ENCODE measurements around the gene LITAF.
A peak's percentile ranks its signal among the peaks of the same experiment; 100 is the strongest.
"Not testable (repeated sequence)": the region's sequence is repeated elsewhere in the genome, so short reads cannot be mapped to it uniquely, and the experiment has no call there.

Gene LITAF

GRCh38 chr16:11620243-11621003 lies 33.7 kb upstream of the LITAF start:
- DNase-seq, result no peak

GRCh38 chr16:11619327-11619851 lies 32.7 kb upstream of the LITAF start:
- DNase-seq, result no peak

- no peak for DNase-seq
Measured at GRCh38 chr16:11618107-11618717, 31.5 kb upstream of the LITAF start.

GRCh38 chr16:11615748-11616447 lies 29.2 kb upstream of the LITAF start:
- no peak for DNase-seq

- no peak for DNase-seq
Measured at GRCh38 chr16:11614587-11615175, 28.0 kb upstream of the LITAF start.

GRCh38 chr16:11613381-11614303 lies 26.9 kb upstream of the LITAF start:
- no peak for DNase-seq

GRCh38 chr16:11612665-11613025 lies 25.9 kb upstream of the LITAF start:
- no peak for DNase-seq

- DNase-seq, result peak; percentile 75
Measured at GRCh38 chr16:11611871-11612664, 25.3 kb upstream of the LITAF start.

- no peak for DNase-seq
Measured at GRCh38 chr16:11610580-11610979, 23.9 kb upstream of the LITAF start.

GRCh38 chr16:11610121-11610505 lies 23.4 kb upstream of the LITAF start:
- no peak for DNase-seq

- peak; percentile 29 for DNase-seq
Measured at GRCh38 chr16:11609474-11610120, 22.9 kb upstream of the LITAF start.

GRCh38 chr16:11605891-11606290 lies 19.2 kb upstream of the LITAF start:
- no peak for DNase-seq

GRCh38 chr16:11605564-11605886 lies 18.8 kb upstream of the LITAF start:
- no peak for DNase-seq

- no peak for DNase-seq
Measured at GRCh38 chr16:11604783-11605563, 18.3 kb upstream of the LITAF start.

- DNase-seq, result not testable (repeated sequence)
Measured at GRCh38 chr16:11604296-11604695, 17.6 kb upstream of the LITAF start.

GRCh38 chr16:11603331-11603750 lies 16.6 kb upstream of the LITAF start:
- DNase-seq, result no peak

GRCh38 chr16:11602321-11602720 lies 15.6 kb upstream of the LITAF start:
- DNase-seq, result peak; percentile 94

GRCh38 chr16:11601911-11602310 lies 15.2 kb upstream of the LITAF start:
- no peak for DNase-seq

GRCh38 chr16:11601425-11601824 lies 14.7 kb upstream of the LITAF start:
- DNase-seq, result no peak

- DNase-seq, result no peak
Measured at GRCh38 chr16:11599579-11599978, 12.9 kb upstream of the LITAF start.
